Psoas muscle (tissue), 8 donors: ENCODE measurements around the gene ALOX12B. TPM values are rescaled to one million over a fixed set of nuclear protein-coding genes. Genes with fewer than 3 reads are reported as not detected.

Experiments
- ATAC-seq, 4 donors: fragments of 200-7000 bp; cut with Tn5 transposase; one replicate each; pipeline ENCODE4 v1.9.1; 2020; ENCODE audit warnings: moderate library complexity in 3 of 4, mild to moderate bottlenecking in 2 of 4
- DNase-seq, 2 donors: peaks; one replicate each; pipeline ENCODE4 v3.0.0-alpha.2; 2020
- H3K27ac ChIP-seq: fragments of 200-600 bp; one replicate; pipeline ENCODE4 v1.8.0; 2022
- H3K27me3 ChIP-seq, 3 donors: fragments of 200-600 bp in 1 of 3; one replicate each; pipeline versions ENCODE4 v1.6.1 to v1.8.0; 2013 to 2022; ENCODE audit warnings: low read length in 2 of 3, mild to moderate bottlenecking in 2 of 3, moderate library complexity in 1 of 3; ENCODE audit not compliant: insufficient read depth in 3 of 3
- H3K36me3 ChIP-seq, 2 donors: fragments of 200-600 bp in 1 of 2; one replicate each; pipeline versions ENCODE4 v1.6.1 to v1.8.0; 2013 to 2022; ENCODE audit warnings: low read depth in 1 of 2, mild to moderate bottlenecking in 1 of 2, moderate library complexity in 1 of 2; ENCODE audit not compliant: insufficient read depth in 1 of 2
- H3K4me1 ChIP-seq: fragments of 200-600 bp; one replicate; pipeline ENCODE4 v1.8.0; 2022
- H3K4me3 ChIP-seq: fragments of 200-600 bp; one replicate; pipeline ENCODE4 v1.8.0; 2022; ENCODE audit warnings: mild to moderate bottlenecking
- H3K9me3 ChIP-seq: fragments of 200-600 bp; one replicate; pipeline ENCODE4 v1.8.0; 2022
- WGBS, 3 donors: extraction: QIAGEN DNeasy Blood & Tissue Kit; methylation state at CpG; one replicate each; pipeline versions ENCODE4 v1.1.6 to v1.1.7; 2013; 5-methylcytosine and 5-hydroxymethylcytosine counted together
- intact Hi-C, 2 donors: fragments of 100-400 bp; cut with DNase I; formaldehyde crosslinking; loops; one replicate each; pipeline versions ENCODE4 v1.11.0 to v1.14.2; 2022
- polyA plus RNA-seq, 3 donors: library from polyadenylated mRNA; stranded (reverse); fragments of 200-250 nt; gene quantifications; one replicate each; pipeline ENCODE4 v1.2.3, GENCODE V29; 2013
- total RNA-seq, 4 donors: library from RNA; stranded (reverse); fragmentation: NEBNext Ultra II Directional in 2 of 4; extraction: Animal tissue kit (Norgen Biotek cat#: 25700) in 2 of 4; gene quantifications; one replicate each; pipeline versions ENCODE4 v1.2.1 to v1.2.4, GENCODE V29; 2021 to 2023
- TF ChIP-seq, protein P1 (sequence below): fragments of 200-600 bp; IDR thresholded peaks from one replicate; pipeline ENCODE4 v1.8.0; 2022; ENCODE audit warnings: antibody characterized with exemption
- donor health status: healthy with polysubstance abuse.
- donor health status: DM: no; HTN: no; CAD: no; lungs with moderate emphysema.
- donor health status: Bipolar disorder and iron deficiency.
- donor health status: healthy.
- donor health status: DM: yes; HTN: yes; CAD: no.
- donor health status: DM: no; HTN: no; CAD: no.
- donor health status: DM: no; HTN: no; CAD: no.
- donor health status: DM: yes; HTN: yes; CAD: no.

Gene ALOX12B
- total and polyA plus RNA-seq, 7 donors, result not detected

DNA sequence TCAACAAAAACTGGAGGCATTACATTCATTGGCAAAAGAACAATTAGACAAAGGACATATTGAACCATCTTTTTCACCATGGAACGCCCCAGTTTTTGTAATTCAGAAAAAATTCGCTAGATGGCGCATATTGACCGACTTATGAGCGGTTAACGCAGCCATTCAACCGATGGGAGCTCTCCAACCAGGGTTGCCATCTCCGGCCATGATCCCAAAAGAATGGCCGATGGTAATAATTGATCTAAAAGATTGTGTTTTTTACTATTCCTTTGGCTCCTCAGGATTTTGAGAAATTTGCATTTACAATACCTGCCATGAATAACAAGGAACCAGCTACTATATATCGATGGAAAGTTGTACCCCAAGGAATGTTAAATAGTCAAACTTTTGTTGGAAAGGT is 27.2 kb downstream of the ALOX12B start:
- Histone ChIP-seq H3K27me3 (peaks cover 6 to 47% (median 10%) of the 10 kb centered on the region in 3 donors), H3K4me3 (no peak overlapping the region), H3K4me1 (peaks cover 2% of the 10 kb centered on the region), H3K36me3 (no peaks in the 10 kb centered on the region), H3K27ac (no peak overlapping the region), H3K9me3 (no peaks in the 10 kb centered on the region)
- intact Hi-C loops, result loop anchor here (2.0 to 5.0 kb wide), 2 partner anchors 51 to 52 kb away; no protein-coding TSS in a partner anchor
- 6 to 7% (median 7%) methylated on average over 10 of the region's 10 CpGs for WGBS, 3 donors
- TF ChIP-seq, protein P1, sequence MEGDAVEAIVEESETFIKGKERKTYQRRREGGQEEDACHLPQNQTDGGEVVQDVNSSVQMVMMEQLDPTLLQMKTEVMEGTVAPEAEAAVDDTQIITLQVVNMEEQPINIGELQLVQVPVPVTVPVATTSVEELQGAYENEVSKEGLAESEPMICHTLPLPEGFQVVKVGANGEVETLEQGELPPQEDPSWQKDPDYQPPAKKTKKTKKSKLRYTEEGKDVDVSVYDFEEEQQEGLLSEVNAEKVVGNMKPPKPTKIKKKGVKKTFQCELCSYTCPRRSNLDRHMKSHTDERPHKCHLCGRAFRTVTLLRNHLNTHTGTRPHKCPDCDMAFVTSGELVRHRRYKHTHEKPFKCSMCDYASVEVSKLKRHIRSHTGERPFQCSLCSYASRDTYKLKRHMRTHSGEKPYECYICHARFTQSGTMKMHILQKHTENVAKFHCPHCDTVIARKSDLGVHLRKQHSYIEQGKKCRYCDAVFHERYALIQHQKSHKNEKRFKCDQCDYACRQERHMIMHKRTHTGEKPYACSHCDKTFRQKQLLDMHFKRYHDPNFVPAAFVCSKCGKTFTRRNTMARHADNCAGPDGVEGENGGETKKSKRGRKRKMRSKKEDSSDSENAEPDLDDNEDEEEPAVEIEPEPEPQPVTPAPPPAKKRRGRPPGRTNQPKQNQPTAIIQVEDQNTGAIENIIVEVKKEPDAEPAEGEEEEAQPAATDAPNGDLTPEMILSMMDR, result peak; percentile 80
- no peak for DNase-seq
- ATAC-seq, result peak in 3 of 4 donors; percentile 59 to 76 (median 64)

DNA sequence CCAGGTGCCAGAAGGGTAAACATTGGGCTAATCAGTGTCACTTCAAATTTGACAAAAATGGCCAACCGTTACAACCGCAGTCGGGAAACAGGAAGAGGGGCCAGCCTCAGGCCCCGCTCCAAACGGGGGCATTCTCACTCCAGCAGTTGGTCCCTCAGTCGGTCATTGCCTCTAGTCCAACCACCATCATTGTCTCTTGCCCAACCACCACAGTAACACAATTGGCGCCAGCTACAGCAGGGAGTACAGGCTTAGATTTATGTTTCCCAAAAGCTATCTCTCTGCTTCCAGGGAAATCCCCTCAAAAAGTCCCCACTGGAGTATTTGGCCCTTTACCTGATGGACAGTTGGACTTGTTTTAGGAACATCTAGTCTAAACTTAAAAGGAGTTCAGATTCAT is 28.4 kb downstream of the ALOX12B start:
- intact Hi-C loops, result loop anchor here (1.0 to 10.0 kb wide), 5 partner anchors 67 to 314 kb away; no protein-coding TSS in a partner anchor
- H3K27ac ChIP-seq, result no peak overlapping the region
- no peak overlapping the region for H3K4me3 ChIP-seq
- DNase-seq (no peak), ATAC-seq (no peak)
- no peaks in the 10 kb centered on the region for H3K9me3 ChIP-seq
- H3K4me1 ChIP-seq, result peaks cover 2% of the 10 kb centered on the region
- 17 to 31% (median 25%) methylated on average over 7 of the region's 7 CpGs for WGBS, 3 donors
- H3K27me3 ChIP-seq, result peaks cover 6 to 47% (median 10%) of the 10 kb centered on the region in 3 donors
- no peaks in the 10 kb centered on the region for H3K36me3 ChIP-seq
- TF ChIP-seq, protein P1, result no peak

DNA sequence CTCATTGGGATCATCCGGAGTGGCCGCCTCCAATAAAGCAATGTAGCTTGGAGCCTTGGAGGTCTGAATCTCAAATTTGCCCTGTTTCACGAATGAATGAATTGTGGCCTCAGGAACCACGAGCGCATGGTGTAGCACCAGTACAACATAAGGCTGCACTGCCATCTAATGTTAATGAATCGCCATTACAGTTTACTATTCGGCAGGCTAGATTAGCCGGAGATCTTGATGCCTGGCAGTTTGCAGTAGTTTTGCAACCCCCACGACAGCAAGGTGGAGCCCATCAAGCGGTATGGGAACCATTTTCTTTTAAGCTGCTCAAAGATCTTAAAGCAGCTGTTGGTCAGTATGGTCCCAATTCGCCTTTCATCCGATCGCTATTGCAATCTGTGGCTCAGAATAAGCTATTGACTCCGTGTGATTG is 29.8 kb downstream of the ALOX12B start:
- Histone ChIP-seq H3K27me3 (peaks cover 3 to 38% (median 10%) of the 10 kb centered on the region in 3 donors), H3K4me3 (no peak overlapping the region), H3K4me1 (peaks cover 2% of the 10 kb centered on the region), H3K27ac (no peak overlapping the region), H3K9me3 (no peaks in the 10 kb centered on the region), H3K36me3 (no peaks in the 10 kb centered on the region)
- 4 to 5% (median 4%) methylated on average over 14 of the region's 14 CpGs for WGBS, 3 donors
- DNase-seq, result no peak
- peak; percentile 80 to 92 (median 84) for ATAC-seq
- TF ChIP-seq, protein P1, result peak; percentile 77
- intact Hi-C loops, result loop anchor here (5.0 to 10.0 kb wide), 4 partner anchors 65 to 313 kb away; no protein-coding TSS in a partner anchor

DNA sequence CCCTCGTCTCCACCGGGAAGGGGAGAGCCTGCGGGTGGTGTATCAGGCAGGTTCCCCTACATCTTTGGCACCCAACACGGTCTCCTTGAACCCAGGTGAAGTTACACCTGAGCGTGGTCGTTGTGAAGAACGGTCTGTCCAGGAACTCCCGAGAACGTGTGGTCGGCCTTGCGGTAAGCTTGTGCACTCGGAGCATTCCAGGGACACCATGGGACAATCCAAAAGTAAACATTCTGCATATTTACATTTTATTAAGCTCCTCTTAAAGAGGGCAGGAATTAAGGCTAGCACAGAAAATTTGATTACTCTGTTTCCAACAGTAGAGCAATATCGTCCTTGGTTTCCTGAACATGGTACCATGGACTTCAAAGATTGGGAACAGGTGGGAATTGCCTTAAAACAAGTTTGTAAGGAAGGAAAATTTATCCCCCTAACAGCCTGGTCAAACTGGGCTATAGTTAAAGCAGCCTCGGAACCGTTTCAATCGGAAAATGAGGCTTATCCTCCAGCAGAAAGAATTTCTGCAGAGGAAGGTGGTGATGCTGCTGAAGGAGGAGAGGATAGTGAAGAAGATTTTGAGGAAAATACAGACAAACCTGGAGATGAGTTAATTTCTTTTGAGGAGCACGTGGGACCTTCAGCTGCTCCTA is 30.4 kb downstream of the ALOX12B start:
- Histone ChIP-seq H3K36me3 (no peaks in the 10 kb centered on the region), H3K4me3 (no peak overlapping the region), H3K4me1 (no peaks in the 10 kb centered on the region), H3K9me3 (no peaks in the 10 kb centered on the region), H3K27ac (no peak overlapping the region), H3K27me3 (peaks cover 0 to 32% (median 10%) of the 10 kb centered on the region in 3 donors)
- intact Hi-C loops, result loop anchor here (5.0 to 10.0 kb wide), 4 partner anchors 65 to 312 kb away; no protein-coding TSS in a partner anchor
- TF ChIP-seq, protein P1, result no peak
- 74 to 76% (median 76%) methylated on average over 17 of the region's 17 CpGs for WGBS, 3 donors
- ATAC-seq, result peak in 1 of 4 donors; percentile 17
- no peak for DNase-seq
